HCT116 (cell line): Measurements from ENCODE around the gene MEIG1. TPM values are rescaled to one million over a fixed set of nuclear protein-coding genes. Genes with fewer than 3 reads are reported as not detected.

Experiments
- ATAC-seq: fragments of 200-7000 bp; cut with Tn5 transposase; 2 replicates; pipeline ENCODE4 v1.9.1; 2020; ENCODE audit warnings: mild to moderate bottlenecking, moderate library complexity
- BruUV-seq: library from RNA; stranded (reverse); fragments of 400-500 nt; replicated peaks from 2 replicates; lab custom pipeline; 2021; lab: Mats Ljungman, UMichigan
- CTCF ChIA-PET: fragments of 300-600 bp; sonication (Branson Sonifier 250); formaldehyde crosslinking; loops from one replicate; lab custom pipeline; 2021; ENCODE audit warnings: antibody characterized with exemption; lab: Charles Lee
- POLR2A ChIA-PET: fragments of 300-600, 350-600 bp; sonication (Branson Sonifier 250); formaldehyde crosslinking; loops from one replicate; lab custom pipeline; 2021; ENCODE audit warnings: antibody characterized with exemption; lab: Charles Lee
- RAD21 ChIA-PET, 2 experiments: fragments of 300-600 bp; sonication (Branson Sonifier 250); formaldehyde crosslinking; loops; one replicate each; lab custom pipeline; 2023; ENCODE audit warnings: low total read pairs in 2 of 2; ENCODE audit not compliant: uncharacterized antibody in 2 of 2, unreplicated experiment in 2 of 2, low non-redundant PET in 1 of 2; lab: Charles Lee
- DNase-seq: peaks from one replicate; pipeline ENCODE4 v3.0.0-alpha.2; 2010; ENCODE audit warnings: low read depth, low spot score
- H2AFZ ChIP-seq: fragments of 200-600 bp; shearing (Covaris generic), sonication (generic); 2 replicates; pipeline ENCODE4 v1.6.1; 2017; ENCODE audit warnings: low read depth, mixed run types, mixed read lengths, antibody characterized with exemption, low read length; ENCODE audit not compliant: poor library complexity, severe bottlenecking
- H3K27ac ChIP-seq: 2 replicates; pipeline ENCODE4 v1.5.1; 2012; ENCODE audit warnings: low read depth, low read length
- H3K27me3 ChIP-seq: fragments of 200-600 bp; sonication (generic); 2 replicates; pipeline ENCODE4 v1.6.1; 2016; ENCODE audit warnings: mixed run types, low read length, mixed read lengths; ENCODE audit not compliant: insufficient read depth
- H3K36me3 ChIP-seq, 2 experiments: fragments of 200-500 bp in 1 of 2; fragments of 200-600 bp in 1 of 2; sonication (Bioruptor generic) in 1 of 2; sonication (generic) in 1 of 2; 2 replicates each; pipeline versions ENCODE4 v1.5.1 to v1.6.1; 2014 to 2016; ENCODE audit warnings: low read length in 2 of 2, inconsistent platforms in 1 of 2, mixed read lengths in 1 of 2, mixed run types in 1 of 2; ENCODE audit not compliant: insufficient read depth in 2 of 2, control insufficient read depth in 1 of 2
- H3K4me1 ChIP-seq, 2 experiments: fragments of 200-600 bp in 1 of 2; sonication (generic) in 1 of 2; 2 replicates each; pipeline versions ENCODE4 v1.5.1 to v1.6.1; 2012 to 2017; ENCODE audit warnings: low read length in 2 of 2, inconsistent platforms in 1 of 2, mild to moderate bottlenecking in 1 of 2, mixed read lengths in 1 of 2, mixed run types in 1 of 2, moderate library complexity in 1 of 2; ENCODE audit not compliant: insufficient read depth in 2 of 2, control insufficient read depth in 1 of 2
- H3K4me2 ChIP-seq: fragments of 200-600 bp; sonication (generic); 2 replicates; pipeline ENCODE4 v1.6.1; 2017; ENCODE audit warnings: mixed run types, low read length, mixed read lengths
- H3K4me3 ChIP-seq, 2 experiments: fragments of 200-600 bp in 1 of 2; sonication (generic) in 1 of 2; replicated peaks in 1 of 2; 2 replicates each; pipeline ENCODE4 v1.5.1; 2011 to 2016; ENCODE audit warnings: low read length in 2 of 2, control low read depth in 1 of 2, low read depth in 1 of 2, mild to moderate bottlenecking in 1 of 2, mixed read lengths in 1 of 2, mixed run types in 1 of 2
- H3K79me2 ChIP-seq: fragments of 200-600 bp; sonication (generic); 2 replicates; pipeline ENCODE4 v1.6.1; 2017; ENCODE audit warnings: mild to moderate bottlenecking, mixed run types, low read length, moderate library complexity, mixed read lengths; ENCODE audit not compliant: insufficient read depth
- H3K9ac ChIP-seq: fragments of 200-600 bp; sonication (generic); 2 replicates; pipeline ENCODE4 v1.6.1; 2016; ENCODE audit warnings: low read length, mixed read lengths
- H3K9me2 ChIP-seq: fragments of 200-600 bp; sonication (generic), shearing (Covaris generic); 2 replicates; pipeline ENCODE4 v1.6.1; 2017; ENCODE audit warnings: mixed run types, mild to moderate bottlenecking, moderate library complexity; ENCODE audit not compliant: insufficient read depth
- H3K9me3 ChIP-seq, 2 experiments: fragments of 200-500 bp in 1 of 2; fragments of 200-600 bp in 1 of 2; sonication (Bioruptor generic) in 1 of 2; sonication (generic) in 1 of 2; 2 replicates each; pipeline ENCODE4 v1.6.1; 2014 to 2017; ENCODE audit warnings: low read length in 2 of 2, mixed read lengths in 2 of 2, inconsistent platforms in 1 of 2, low read depth in 1 of 2, mild to moderate bottlenecking in 1 of 2, mixed run types in 1 of 2, moderate library complexity in 1 of 2; ENCODE audit not compliant: control insufficient read depth in 1 of 2, insufficient read depth in 1 of 2
- H4K20me1 ChIP-seq: fragments of 200-600 bp; sonication (generic), shearing (Covaris generic); 2 replicates; pipeline ENCODE4 v1.6.1; 2017; ENCODE audit warnings: mixed run types, mild to moderate bottlenecking, moderate library complexity; ENCODE audit not compliant: insufficient read depth
- CEBPB ChIP-seq: IDR thresholded peaks from 2 replicates; pipeline ENCODE4 v1.6.1; 2012; ENCODE audit warnings: low read depth
- EGR1 ChIP-seq: IDR thresholded peaks from 2 replicates; pipeline ENCODE4 v1.6.1; 2012; ENCODE audit warnings: low read depth
- EZH2phosphoT487 ChIP-seq: fragments of 200-600 bp; IDR thresholded peaks from 2 replicates; pipeline ENCODE4 v1.6.1; 2018; ENCODE audit warnings: antibody characterized with exemption, borderline replicate concordance
- MAX ChIP-seq: IDR thresholded peaks from 2 replicates; pipeline ENCODE4 v1.6.1; 2012
- RAD21 ChIP-seq: IDR thresholded peaks from 2 replicates; pipeline ENCODE4 v1.6.1; 2012; ENCODE audit warnings: low read depth, mild to moderate bottlenecking
- SIN3A ChIP-seq: IDR thresholded peaks from 2 replicates; pipeline ENCODE4 v1.6.1; 2012; ENCODE audit warnings: low read depth
- SRF ChIP-seq: IDR thresholded peaks from 2 replicates; pipeline ENCODE4 v1.6.1; 2012; ENCODE audit warnings: low read depth
- TCF7L2 ChIP-seq: IDR thresholded peaks from 2 replicates; pipeline ENCODE4 v1.7.0; 2011; ENCODE audit warnings: borderline replicate concordance, inconsistent platforms; ENCODE audit not compliant: insufficient read depth, insufficient read length; ENCODE audit errors: extremely low read depth
- YY1 ChIP-seq: IDR thresholded peaks from 2 replicates; pipeline ENCODE4 v1.6.1; 2011; ENCODE audit warnings: low read length, low read depth, moderate library complexity, mild to moderate bottlenecking; ENCODE audit not compliant: insufficient replicate concordance; ENCODE audit errors: extremely low read depth
- ZFX ChIP-seq: fragments of 450-650 bp; IDR thresholded peaks from 2 replicates; pipeline ENCODE4 v1.6.1; 2017
- intact Hi-C: fragments of 100-400 bp; cut with micrococcal nuclease; formaldehyde crosslinking; loops from 2 replicates; pipeline ENCODE4 v1.10.0; 2022
- total RNA-seq: library from RNA; stranded (reverse); gene quantifications from one replicate; pipeline ENCODE4 v1.2.1, GENCODE V29; 2021; ENCODE audit not compliant: unreplicated experiment
- TF ChIP-seq, protein P1 (sequence below): IDR thresholded peaks from 2 replicates; pipeline ENCODE4 v1.6.1; 2012
- TF ChIP-seq, protein P2 (sequence below), 3 experiments: fragments of 200-600 bp in 1 of 3; sonication (generic) in 1 of 3; IDR thresholded peaks in 2 of 3; conservative IDR thresholded peaks in 1 of 3; 2 replicates each; pipeline ENCODE4 v1.5.1; 2012 to 2017; ENCODE audit warnings: low read depth in 2 of 3, low read length in 2 of 3, antibody characterized with exemption in 1 of 3, borderline replicate concordance in 1 of 3, control low read depth in 1 of 3, mild to moderate bottlenecking in 1 of 3, mixed read lengths in 1 of 3, mixed run types in 1 of 3, moderate library complexity in 1 of 3; ENCODE audit not compliant: insufficient read depth in 1 of 3
- TF ChIP-seq, protein P3 (sequence below): IDR thresholded peaks from 2 replicates; pipeline ENCODE4 v1.6.1; 2012; ENCODE audit warnings: low read depth
- TF ChIP-seq, protein P4 (sequence below): IDR thresholded peaks from 2 replicates; pipeline ENCODE4 v1.6.1; 2011; ENCODE audit warnings: mild to moderate bottlenecking, low read length, moderate library complexity; ENCODE audit not compliant: insufficient replicate concordance; ENCODE audit errors: extremely low read depth

Gene MEIG1
- total RNA-seq, 1 experiment from 2014 or later, result 1.4 TPM

GRCh38 chr10:14952851-14953423, 6.3 kb upstream of the MEIG1 start:
- DNase-seq, result no peak
- ChIA-PET CTCF (interaction anchor here (0.7 to 2.0 kb wide), 3 partner anchors 115 to 153 kb away, joined by 3 to 9 read pairs (median 4); partner anchors contain the start of genes CDNF, HSPA14 and MSANTD7), POLR2A (interaction anchor here (1.7 kb wide), 1 partner anchor 115 kb away, joined by 5 read pairs; the partner anchor contains the start of genes CDNF, HSPA14 and MSANTD7), RAD21 (no interaction called here)
- Histone ChIP-seq H3K9me2 (no peaks in the 10 kb centered on the region), H3K36me3 (peaks cover 2 to 20% of the 10 kb centered on the region in 2 experiments; a peak in 2 of 4 replicates), H2AFZ (no peak overlapping the region), H4K20me1 (no peaks in the 10 kb centered on the region), H3K4me1 (peaks cover 9 to 18% of the 10 kb centered on the region in 2 experiments), H3K9me3 (no peaks in the 10 kb centered on the region), H3K27ac (peak overlapping the region; percentile 70), H3K79me2 (peaks cover 65% of the 10 kb centered on the region), H3K9ac (peak overlapping the region; percentile 76), H3K4me3 (peak overlapping the region; percentile 76 to 82), H3K4me2 (peak overlapping the region; percentile 88), H3K27me3 (no peaks in the 10 kb centered on the region)
- no peak for ATAC-seq
- TF ChIP-seq CEBPB (no peak), ZFX (no peak), SRF (no peak), EZH2phosphoT487 (no peak), EGR1 (no peak), YY1 (no peak), RAD21 (no peak), TCF7L2 (no peak), SIN3A (no peak), MAX (no peak)
- TF ChIP-seq, protein P1, sequence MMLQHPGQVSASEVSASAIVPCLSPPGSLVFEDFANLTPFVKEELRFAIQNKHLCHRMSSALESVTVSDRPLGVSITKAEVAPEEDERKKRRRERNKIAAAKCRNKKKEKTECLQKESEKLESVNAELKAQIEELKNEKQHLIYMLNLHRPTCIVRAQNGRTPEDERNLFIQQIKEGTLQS, result no peak
- TF ChIP-seq, protein P2, sequence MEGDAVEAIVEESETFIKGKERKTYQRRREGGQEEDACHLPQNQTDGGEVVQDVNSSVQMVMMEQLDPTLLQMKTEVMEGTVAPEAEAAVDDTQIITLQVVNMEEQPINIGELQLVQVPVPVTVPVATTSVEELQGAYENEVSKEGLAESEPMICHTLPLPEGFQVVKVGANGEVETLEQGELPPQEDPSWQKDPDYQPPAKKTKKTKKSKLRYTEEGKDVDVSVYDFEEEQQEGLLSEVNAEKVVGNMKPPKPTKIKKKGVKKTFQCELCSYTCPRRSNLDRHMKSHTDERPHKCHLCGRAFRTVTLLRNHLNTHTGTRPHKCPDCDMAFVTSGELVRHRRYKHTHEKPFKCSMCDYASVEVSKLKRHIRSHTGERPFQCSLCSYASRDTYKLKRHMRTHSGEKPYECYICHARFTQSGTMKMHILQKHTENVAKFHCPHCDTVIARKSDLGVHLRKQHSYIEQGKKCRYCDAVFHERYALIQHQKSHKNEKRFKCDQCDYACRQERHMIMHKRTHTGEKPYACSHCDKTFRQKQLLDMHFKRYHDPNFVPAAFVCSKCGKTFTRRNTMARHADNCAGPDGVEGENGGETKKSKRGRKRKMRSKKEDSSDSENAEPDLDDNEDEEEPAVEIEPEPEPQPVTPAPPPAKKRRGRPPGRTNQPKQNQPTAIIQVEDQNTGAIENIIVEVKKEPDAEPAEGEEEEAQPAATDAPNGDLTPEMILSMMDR (IDR thresholded peaks at IDR 0.05 in 2 of 3, conservative IDR thresholded peaks at IDR 0.05 in 1 of 3; ENCODE audit: borderline replicate concordance in 1 of 3, insufficient read depth in 1 of 3, low read depth in 2 of 3, low read length in 2 of 3), result no peak
- TF ChIP-seq, protein P3, sequence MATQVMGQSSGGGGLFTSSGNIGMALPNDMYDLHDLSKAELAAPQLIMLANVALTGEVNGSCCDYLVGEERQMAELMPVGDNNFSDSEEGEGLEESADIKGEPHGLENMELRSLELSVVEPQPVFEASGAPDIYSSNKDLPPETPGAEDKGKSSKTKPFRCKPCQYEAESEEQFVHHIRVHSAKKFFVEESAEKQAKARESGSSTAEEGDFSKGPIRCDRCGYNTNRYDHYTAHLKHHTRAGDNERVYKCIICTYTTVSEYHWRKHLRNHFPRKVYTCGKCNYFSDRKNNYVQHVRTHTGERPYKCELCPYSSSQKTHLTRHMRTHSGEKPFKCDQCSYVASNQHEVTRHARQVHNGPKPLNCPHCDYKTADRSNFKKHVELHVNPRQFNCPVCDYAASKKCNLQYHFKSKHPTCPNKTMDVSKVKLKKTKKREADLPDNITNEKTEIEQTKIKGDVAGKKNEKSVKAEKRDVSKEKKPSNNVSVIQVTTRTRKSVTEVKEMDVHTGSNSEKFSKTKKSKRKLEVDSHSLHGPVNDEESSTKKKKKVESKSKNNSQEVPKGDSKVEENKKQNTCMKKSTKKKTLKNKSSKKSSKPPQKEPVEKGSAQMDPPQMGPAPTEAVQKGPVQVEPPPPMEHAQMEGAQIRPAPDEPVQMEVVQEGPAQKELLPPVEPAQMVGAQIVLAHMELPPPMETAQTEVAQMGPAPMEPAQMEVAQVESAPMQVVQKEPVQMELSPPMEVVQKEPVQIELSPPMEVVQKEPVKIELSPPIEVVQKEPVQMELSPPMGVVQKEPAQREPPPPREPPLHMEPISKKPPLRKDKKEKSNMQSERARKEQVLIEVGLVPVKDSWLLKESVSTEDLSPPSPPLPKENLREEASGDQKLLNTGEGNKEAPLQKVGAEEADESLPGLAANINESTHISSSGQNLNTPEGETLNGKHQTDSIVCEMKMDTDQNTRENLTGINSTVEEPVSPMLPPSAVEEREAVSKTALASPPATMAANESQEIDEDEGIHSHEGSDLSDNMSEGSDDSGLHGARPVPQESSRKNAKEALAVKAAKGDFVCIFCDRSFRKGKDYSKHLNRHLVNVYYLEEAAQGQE, result no peak
- TF ChIP-seq, protein P4, sequence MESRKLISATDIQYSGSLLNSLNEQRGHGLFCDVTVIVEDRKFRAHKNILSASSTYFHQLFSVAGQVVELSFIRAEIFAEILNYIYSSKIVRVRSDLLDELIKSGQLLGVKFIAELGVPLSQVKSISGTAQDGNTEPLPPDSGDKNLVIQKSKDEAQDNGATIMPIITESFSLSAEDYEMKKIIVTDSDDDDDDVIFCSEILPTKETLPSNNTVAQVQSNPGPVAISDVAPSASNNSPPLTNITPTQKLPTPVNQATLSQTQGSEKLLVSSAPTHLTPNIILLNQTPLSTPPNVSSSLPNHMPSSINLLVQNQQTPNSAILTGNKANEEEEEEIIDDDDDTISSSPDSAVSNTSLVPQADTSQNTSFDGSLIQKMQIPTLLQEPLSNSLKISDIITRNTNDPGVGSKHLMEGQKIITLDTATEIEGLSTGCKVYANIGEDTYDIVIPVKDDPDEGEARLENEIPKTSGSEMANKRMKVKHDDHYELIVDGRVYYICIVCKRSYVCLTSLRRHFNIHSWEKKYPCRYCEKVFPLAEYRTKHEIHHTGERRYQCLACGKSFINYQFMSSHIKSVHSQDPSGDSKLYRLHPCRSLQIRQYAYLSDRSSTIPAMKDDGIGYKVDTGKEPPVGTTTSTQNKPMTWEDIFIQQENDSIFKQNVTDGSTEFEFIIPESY, result no peak
- BruUV-seq, result TSS peak; percentile 47
- intact Hi-C loops, result loop anchor here (5.0 kb wide), 3 partner anchors 116 to 214 kb away; partner anchors contain the start of genes CDNF, HSPA14, MSANTD7 and NMT2
